Heart left ventricle (tissue), 16 donors: ENCODE results near the gene RIMS4. TPM values are rescaled to one million over a fixed set of nuclear protein-coding genes. Genes with fewer than 3 reads are reported as not detected.

Experiments
- ATAC-seq, 4 donors: fragments of 200-7000 bp; cut with Tn5 transposase; one replicate each; pipeline ENCODE4 v1.9.1; 2020 to 2022; ENCODE audit warnings: moderate library complexity in 4 of 4, mild to moderate bottlenecking in 3 of 4, moderate number of reproducible peaks in 1 of 4
- DNase-seq, 5 donors: peaks; one replicate each; pipeline ENCODE4 v3.0.0-alpha.2; 2020
- H3K27ac ChIP-seq, 12 donors: fragments of 200-600 bp; sonication (generic) in 4 of 12; one replicate each; pipeline versions ENCODE4 v1.5.0 to v1.8.0; 2016 to 2022; ENCODE audit warnings: mild to moderate bottlenecking in 2 of 12
- H3K27me3 ChIP-seq, 9 donors: fragments of 200-600 bp; sonication (generic) in 2 of 9; one replicate each; pipeline versions ENCODE4 v1.5.1 to v1.8.0; 2016 to 2022; ENCODE audit warnings: mild to moderate bottlenecking in 3 of 9
- H3K36me3 ChIP-seq, 9 donors: fragments of 200-600 bp; sonication (generic) in 2 of 9; one replicate each; pipeline versions ENCODE4 v1.5.0 to v1.8.0; 2018 to 2022; ENCODE audit warnings: mild to moderate bottlenecking in 2 of 9
- H3K4me1 ChIP-seq, 12 donors: fragments of 200-600 bp; sonication (generic) in 4 of 12; one replicate each; pipeline versions ENCODE4 v1.5.0 to v1.8.0; 2016 to 2022; ENCODE audit warnings: mild to moderate bottlenecking in 3 of 12
- H3K4me3 ChIP-seq, 12 donors: fragments of 200-600 bp; sonication (generic) in 4 of 12; one replicate each; pipeline versions ENCODE4 v1.5.0 to v1.8.0; 2017 to 2022; ENCODE audit warnings: mild to moderate bottlenecking in 9 of 12, moderate library complexity in 4 of 12
- H3K9me3 ChIP-seq, 12 donors: fragments of 200-600 bp; sonication (generic) in 4 of 12; one replicate each; pipeline versions ENCODE4 v1.5.0 to v1.8.0; 2016 to 2022; ENCODE audit warnings: mild to moderate bottlenecking in 1 of 12
- CTCF ChIP-seq, 12 donors: fragments of 200-600 bp; sonication (generic) in 4 of 12; IDR thresholded peaks; one replicate each; pipeline versions ENCODE4 v1.5.0 to v1.8.0; 2018 to 2022; ENCODE audit warnings: antibody characterized with exemption in 12 of 12, mild to moderate bottlenecking in 5 of 12
- POLR2A ChIP-seq, 2 donors: fragments of 450-650 bp; IDR thresholded peaks; one replicate each; pipeline ENCODE4 v1.6.1; 2017; ENCODE audit warnings: antibody characterized with exemption in 2 of 2, mild to moderate bottlenecking in 2 of 2, moderate library complexity in 2 of 2
- WGBS, 4 donors: extraction: QIAGEN DNeasy Blood & Tissue Kit in 2 of 4; methylation state at CpG; one replicate each; pipeline versions ENCODE4 v1.1.5 to v1.1.7; 2013 to 2018; 5-methylcytosine and 5-hydroxymethylcytosine counted together
- intact Hi-C, 10 donors: fragments of 100-400 bp; cut with DNase I; formaldehyde crosslinking; loops; one replicate each; pipeline versions ENCODE4 v1.11.1 to v1.14.2; 2022
- polyA plus RNA-seq, 2 donors: library from polyadenylated mRNA; stranded (reverse); fragments of 200-250 nt; gene quantifications; one replicate each; pipeline ENCODE4 v1.2.3, GENCODE V29; 2013
- total RNA-seq, 9 donors: library from RNA; depleted of rRNA in 2 of 9; stranded (reverse); fragments of >200 nt in 2 of 9; fragmentation: NEBNext Ultra II Directional in 3 of 9; extraction: Animal tissue kit (Norgen Biotek cat#: 25700) in 3 of 9; gene quantifications; one replicate each; pipeline versions ENCODE4 v1.1.0 to v1.2.4, GENCODE V29; 2016 to 2023
- donor health status: ischemic (EF 13 %, LVEDD 7.1; RV severe dilation, severe dysfunction).
- donor health status: healthy with polysubstance abuse.
- donor health status: DM: no; HTN: yes; CAD: no.
- donor health status: DM: no; HTN: no; CAD: no.
- donor health status: ischemic (EF 25% LVEDD 6.9; RV normal size, moderate dysfunction).
- donor health status: ischemic (EF 25% LVEDD 5.7; RV mildly dilated, moderate dysfunction).
- donor health status: healthy.
- donor health status: DM: yes; HTN: yes; CAD: no.
- donor health status: ischemic (EF 35%, LVEDD 5.7; RV mildly dilated, moderate dysfunction).
- donor health status: nonischemic (EF 11% LVEDD 7.7; RV severe dilation, severe dysfunction).
- donor health status: DM: yes; HTN: yes; CAD: no.
- donor health status: PGD.
- donor health status: ischemic (EF 29% LVEDD 5.4; RV normal size, mild dysfunction).
- donor health status: nonischemic (EF 23%, LVEDD 6.1; RV moderate dilation, normal function).

Gene RIMS4
- total and polyA plus RNA-seq, 11 donors: 0.04 to 0.59 (median 0.11) TPM; not detected in 5

DNA sequence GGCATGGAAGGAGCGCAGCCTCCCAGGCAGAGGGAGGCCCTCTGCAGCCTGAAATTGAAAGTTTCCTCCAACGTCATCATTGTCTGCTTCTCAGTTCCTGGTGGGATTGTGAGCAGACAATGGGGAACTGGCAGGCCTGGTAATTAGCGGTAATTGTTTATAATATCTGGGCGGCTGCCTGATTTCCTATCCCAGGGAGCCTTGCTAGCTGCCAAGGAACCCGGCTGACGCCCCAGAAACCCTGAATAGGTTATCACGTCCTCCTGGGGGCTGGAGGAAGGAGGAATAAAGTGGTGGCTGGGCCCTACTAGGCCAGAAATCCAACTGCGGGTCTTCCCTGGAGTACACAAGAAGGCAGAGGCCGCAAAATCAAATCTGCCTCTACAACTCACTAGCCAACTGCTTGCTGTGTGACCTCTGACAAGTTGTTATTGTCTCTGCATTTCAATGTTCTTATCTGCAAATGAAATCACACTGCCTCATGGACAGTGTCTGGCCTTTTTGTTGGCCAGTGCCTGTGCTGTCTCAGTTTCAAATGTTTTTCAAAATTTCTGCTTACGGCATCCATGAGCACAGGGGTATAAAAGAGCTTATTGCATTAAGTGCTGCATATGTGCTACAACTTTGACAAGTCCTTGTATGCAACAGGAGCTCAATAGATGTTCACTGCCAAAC lies 47.7 kb downstream of the RIMS4 start:
- ATAC-seq (peak; percentile 57 to 92 (median 70)), DNase-seq (peak in 4 of 5 donors; percentile 43 to 70 (median 52))
- intact Hi-C loops: no loop called here
- Histone ChIP-seq H3K27me3 (peaks cover 0 to 6% (median 0%) of the 10 kb centered on the region in 9 donors), H3K4me1 (peaks cover 0 to 22% (median 8%) of the 10 kb centered on the region in 12 donors), H3K4me3 (no peak overlapping the region), H3K36me3 (no peaks in the 10 kb centered on the region), H3K9me3 (no peaks in the 10 kb centered on the region), H3K27ac (peak overlapping the region; percentile 51 to 94 (median 81))
- TF ChIP-seq CTCF (IDR thresholded peaks at IDR 0.05) (peak in 1 of 12 donors; percentile 14), POLR2A (IDR thresholded peaks at IDR 0.05) (no peak)
- WGBS, 4 donors: 41 to 61% (median 56%) methylated on average over 10 of the region's 10 CpGs

DNA sequence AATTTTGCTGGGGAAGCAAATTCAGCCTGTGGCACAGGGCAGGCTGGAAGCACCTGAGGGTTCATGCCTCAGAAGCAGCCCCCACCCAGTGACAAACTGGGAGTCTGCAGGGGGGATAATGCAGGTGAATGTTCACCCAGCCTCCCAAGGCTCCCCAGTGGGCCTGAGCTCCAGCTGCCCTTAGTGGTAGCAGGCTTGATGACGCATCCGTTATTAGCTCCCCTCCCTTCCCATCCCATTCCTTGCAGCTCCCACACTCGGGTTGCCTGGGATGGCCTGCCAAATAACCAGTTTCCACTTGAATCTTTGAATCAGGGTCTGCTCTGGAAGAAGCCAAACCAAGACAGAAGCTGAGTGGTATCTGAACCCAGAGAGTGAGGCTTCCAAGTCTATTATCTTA lies 48.9 kb downstream of the RIMS4 start:
- 25 to 47% (median 35%) methylated on average over 3 of the region's 3 CpGs for WGBS, 4 donors
- Histone ChIP-seq H3K4me3 (no peak overlapping the region), H3K27me3 (peaks cover 0 to 6% (median 0%) of the 10 kb centered on the region in 9 donors), H3K27ac (peak overlapping the region in 10 of 12 donors; percentile 51 to 94 (median 86)), H3K36me3 (no peaks in the 10 kb centered on the region), H3K9me3 (no peaks in the 10 kb centered on the region), H3K4me1 (peaks cover 0 to 22% (median 8%) of the 10 kb centered on the region in 12 donors)
- no peak for DNase-seq
- TF ChIP-seq POLR2A (IDR thresholded peaks at IDR 0.05): no peak
- no peak for TF ChIP-seq CTCF (IDR thresholded peaks at IDR 0.05)
- intact Hi-C loops: no loop called here
- peak in 1 of 4 donors; percentile 81 for ATAC-seq

GRCh38 chr20:44759595-44759994 lies 50.8 kb downstream of the RIMS4 start:
- Histone ChIP-seq H3K4me1 (peaks cover 0 to 22% (median 8%) of the 10 kb centered on the region in 12 donors), H3K36me3 (no peaks in the 10 kb centered on the region), H3K27ac (no peak overlapping the region), H3K27me3 (peaks cover 0 to 5% (median 0%) of the 10 kb centered on the region in 9 donors), H3K9me3 (no peaks in the 10 kb centered on the region), H3K4me3 (no peak overlapping the region)
- no peak for TF ChIP-seq CTCF (IDR thresholded peaks at IDR 0.05)
- TF ChIP-seq POLR2A (IDR thresholded peaks at IDR 0.05): no peak
- 78 to 92% (median 85%) methylated on average over 1 of the region's 1 CpG for WGBS, 4 donors
- no peak for ATAC-seq
- intact Hi-C loops: no loop called here
- no peak for DNase-seq

- 68 to 78% (median 73%) methylated on average over 10 of the region's 10 CpGs for WGBS, 4 donors
- Histone ChIP-seq H3K4me3 (no peak overlapping the region), H3K4me1 (peaks cover 0 to 21% (median 8%) of the 10 kb centered on the region in 12 donors), H3K36me3 (no peaks in the 10 kb centered on the region), H3K9me3 (no peaks in the 10 kb centered on the region), H3K27ac (no peak overlapping the region), H3K27me3 (peaks cover 0 to 5% (median 0%) of the 10 kb centered on the region in 9 donors)
- ATAC-seq (no peak), DNase-seq (no peak)
- intact Hi-C loops: no loop called here
- no peak for TF ChIP-seq CTCF (IDR thresholded peaks at IDR 0.05)
- no peak for TF ChIP-seq POLR2A (IDR thresholded peaks at IDR 0.05)
Measured at GRCh38 chr20:44758247-44759101, 51.9 kb downstream of the RIMS4 start.
